HL-60/S4 treated with retinoic acid at 250 ng/mL for 4 days and 3 days (cell line): ENCODE measurements around the gene ANKRD66.
"Not testable (repeated sequence)": the region's sequence is repeated elsewhere in the genome, so short reads cannot be mapped to it uniquely, and the experiment has no call there.

Experiments used
- in situ Hi-C: fragments of 300-500 bp; cut with MboI; formaldehyde crosslinking; loops from 2 replicates; pipeline ENCODE4 v1.7.0; 2022; ENCODE audit warnings: low sequenced_read_pairs

ANKRD66 gene

DNA sequence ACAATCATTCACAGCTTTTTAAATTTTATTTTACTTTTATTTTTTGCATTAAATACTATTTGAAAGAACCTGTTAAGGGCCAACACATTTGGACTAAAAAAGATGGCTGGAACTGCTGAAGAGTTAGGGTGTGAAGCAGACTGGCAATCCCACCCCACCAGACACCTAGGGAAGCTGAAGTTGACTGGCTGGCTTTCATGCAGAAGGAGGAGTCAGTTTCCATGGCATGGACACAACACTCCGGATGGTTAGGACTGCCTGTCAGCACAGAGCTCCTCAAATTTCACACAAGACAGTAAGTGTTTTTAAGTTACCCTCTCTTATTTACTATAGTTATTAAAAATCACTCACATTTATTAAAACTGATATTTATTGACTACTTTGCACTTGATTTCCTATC is at the start of gene ANKRD66:
Gene ANKRD66, plus strand, starts transcription at position 238 of the 400 bp plus-strand sequence. CDS start 5,016 bp downstream, outside the sequence.
- in situ Hi-C loops, result no loop called here

DNA sequence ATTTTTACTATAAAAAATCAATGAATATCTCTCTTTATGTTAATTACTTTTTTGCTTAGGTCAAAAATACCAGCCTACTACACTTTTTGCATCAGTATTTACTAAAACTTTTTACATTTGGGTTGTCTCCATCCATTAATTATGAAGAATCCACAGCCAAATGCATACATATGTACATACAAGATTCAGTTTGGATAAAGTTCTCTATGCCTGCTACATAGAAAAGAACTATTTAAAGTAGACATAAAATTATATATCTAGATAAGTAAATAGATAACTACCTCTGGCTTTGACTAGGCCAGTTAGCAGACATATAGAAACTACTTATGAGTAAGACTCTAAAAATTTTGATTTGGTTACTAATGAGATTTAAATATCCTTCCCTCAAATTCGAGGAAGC is 46.8 kb upstream of the ANKRD66 start:
- in situ Hi-C loops, result loop anchor here (10.0 kb wide), 1 partner anchor 85 kb away; no protein-coding TSS in a partner anchor

DNA sequence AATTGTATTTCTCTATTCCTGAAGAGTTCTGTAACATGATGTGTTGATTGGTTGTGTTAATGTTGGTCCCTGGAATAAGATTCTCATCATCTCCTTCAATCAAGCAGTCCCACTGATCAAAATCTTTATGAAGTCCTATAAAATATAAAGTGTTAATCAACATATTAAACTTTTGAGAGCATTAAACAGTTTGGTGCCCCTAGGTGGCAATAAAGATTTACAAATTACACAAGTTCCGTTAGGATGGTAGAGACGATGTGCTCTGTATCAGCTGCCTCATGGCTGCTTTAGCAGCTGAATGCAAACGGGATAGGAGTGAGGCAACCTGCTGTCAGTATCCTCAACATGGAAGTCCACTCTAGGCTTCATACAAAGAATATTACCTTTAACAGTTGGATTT is 42.2 kb upstream of the ANKRD66 start:
- in situ Hi-C loops, result loop anchor here (10.0 kb wide), 1 partner anchor 80 kb away; no protein-coding TSS in a partner anchor

DNA sequence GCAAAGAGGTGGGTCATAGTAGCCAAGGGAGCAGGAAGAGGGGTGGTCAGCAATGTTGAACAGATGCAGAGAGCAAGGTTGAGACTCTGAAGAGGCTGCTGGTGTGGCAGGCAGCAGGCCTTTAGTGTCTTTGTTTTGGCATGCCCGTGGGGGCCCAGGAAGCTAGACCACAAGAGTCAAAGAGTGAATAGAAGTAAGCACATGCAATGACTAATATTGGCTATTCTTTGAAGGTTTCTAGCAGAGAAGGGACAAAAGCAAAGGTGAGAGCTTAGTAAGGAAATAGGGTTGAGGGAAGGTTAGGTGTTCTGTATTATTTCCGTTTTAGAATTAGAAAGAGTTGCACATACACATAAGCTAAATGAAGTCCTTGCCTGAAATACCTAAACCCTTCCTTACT is 40.3 kb upstream of the ANKRD66 start:
- in situ Hi-C loops, result loop anchor here (10.0 kb wide), 1 partner anchor 78 kb away; no protein-coding TSS in a partner anchor

DNA sequence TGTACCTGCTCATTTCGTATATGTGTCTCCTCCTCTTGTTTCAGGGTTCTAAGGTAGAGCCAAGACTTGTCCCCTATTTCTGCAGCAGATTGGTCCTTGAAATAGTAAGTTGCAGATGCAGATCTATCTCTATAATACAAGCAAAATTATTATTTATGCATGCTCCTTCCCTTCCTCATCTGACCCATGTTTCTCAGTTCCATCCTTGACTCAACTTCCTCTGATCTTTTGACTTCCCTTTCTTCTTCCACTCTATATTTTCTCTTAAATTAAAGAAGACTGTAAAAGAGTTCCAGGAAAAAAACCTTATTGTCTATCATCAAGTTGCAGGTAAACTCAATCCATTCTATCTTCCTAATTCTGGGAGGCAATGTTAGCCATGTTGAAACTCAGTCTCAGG is 35.2 kb upstream of the ANKRD66 start:
- in situ Hi-C loops, result no loop called here

DNA sequence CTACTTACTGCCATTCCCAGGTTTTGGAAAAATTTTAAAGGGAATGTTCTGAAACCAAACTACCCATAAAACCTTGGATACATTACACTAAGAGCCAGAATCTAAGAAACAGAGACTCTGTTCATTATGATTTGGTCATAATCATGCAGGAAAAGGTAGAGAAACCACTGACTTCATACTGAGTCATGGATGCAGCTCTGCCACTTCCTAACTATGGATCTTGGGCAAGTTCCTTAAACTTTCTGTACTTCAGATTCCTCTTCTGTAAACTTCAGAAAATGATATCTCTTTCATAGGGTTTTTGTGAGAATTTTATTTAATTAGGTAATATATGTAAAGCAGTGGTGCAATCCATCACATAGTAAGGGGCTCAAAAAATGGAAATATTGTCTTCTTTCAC is 31.6 kb upstream of the ANKRD66 start:
- in situ Hi-C loops, result no loop called here

DNA sequence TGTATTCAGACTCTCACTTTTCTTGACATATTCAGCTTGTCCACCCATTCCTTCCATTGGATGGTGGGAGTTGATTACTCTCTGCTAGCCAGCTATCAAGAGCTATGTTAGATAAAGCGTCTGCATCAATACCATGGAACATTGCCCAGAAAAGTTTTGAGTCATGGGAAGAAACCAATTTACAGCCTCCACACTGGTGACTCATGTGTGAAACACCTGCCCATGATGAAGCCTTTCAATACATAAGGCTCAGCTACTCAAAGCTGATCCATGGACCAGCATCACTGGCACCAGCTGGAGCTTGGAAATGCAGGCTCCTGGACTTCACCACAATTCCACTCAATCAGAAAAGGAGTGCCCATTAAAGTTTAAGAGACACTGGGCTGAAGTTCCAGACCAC is 27.6 kb upstream of the ANKRD66 start:
- in situ Hi-C loops, result no loop called here

DNA sequence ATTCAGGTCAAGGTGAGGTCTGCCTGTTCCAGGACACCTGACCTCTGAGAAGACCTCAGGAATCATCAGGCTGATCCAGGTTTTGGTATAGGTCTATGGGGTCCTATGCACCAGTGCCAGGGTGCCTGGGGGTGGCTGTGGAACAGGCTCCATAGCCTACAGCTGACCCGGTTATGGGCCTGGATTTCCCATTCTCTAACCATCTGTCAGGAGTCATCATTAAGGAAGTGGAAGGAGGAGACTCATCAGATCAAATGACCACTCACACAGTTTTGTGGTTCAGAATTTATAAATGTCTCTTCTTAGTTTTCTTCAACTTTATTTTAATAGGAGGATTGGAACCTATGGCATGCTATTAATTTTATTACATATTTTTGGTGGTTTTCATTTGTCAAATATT is 26.3 kb upstream of the ANKRD66 start:
- in situ Hi-C loops, result no loop called here

DNA sequence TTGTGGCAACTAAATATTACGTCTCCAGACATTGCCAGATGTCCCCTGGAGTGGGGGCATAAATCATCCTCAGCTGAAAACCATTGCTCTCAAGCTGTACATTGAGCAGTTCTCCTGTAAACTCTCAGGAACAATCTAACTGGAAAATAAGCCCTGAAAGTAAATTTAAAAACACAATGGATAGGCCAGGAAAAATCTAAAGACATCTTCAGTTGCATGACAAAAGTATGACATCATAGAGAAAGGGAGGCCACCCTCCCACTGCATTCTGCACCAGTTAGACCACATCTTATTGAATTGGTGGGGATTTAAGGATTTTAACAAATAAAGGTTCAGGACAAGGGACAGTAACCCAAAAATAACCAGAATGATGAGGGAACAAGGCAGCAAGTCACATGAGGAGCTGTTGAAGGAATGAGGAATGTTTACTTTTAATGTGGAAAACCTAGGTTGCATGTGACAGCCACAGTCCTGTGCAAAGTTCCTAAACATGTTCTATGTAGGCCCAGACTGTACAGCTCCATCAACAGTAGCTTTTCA is 16.9 kb upstream of the ANKRD66 start:
- in situ Hi-C loops, result no loop called here

DNA sequence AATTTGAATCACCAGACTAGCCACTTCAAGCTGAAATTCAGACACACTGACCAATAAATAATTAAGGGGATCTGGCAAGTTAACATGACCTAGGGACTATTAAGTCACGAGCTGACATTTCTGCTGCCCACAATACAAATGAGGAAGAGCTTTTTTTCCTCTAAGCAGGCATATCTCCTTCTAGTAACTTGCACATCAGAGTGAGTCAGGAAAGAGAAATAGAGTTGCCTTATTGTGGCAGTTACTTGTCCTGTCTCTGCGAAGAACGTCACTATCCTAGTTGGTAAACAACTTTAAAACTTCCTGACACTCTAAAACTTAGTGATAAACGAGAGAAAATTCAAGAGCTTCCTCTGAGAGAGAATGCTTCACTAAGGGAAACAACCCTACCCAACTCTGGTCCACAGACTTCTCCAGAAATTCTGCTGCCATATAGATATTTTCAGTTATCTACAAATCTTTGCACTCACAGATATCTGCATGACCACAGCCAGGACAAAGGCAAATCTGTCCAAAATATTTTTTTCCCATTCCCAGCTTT is 15.7 kb upstream of the ANKRD66 start:
- in situ Hi-C loops, result no loop called here

DNA sequence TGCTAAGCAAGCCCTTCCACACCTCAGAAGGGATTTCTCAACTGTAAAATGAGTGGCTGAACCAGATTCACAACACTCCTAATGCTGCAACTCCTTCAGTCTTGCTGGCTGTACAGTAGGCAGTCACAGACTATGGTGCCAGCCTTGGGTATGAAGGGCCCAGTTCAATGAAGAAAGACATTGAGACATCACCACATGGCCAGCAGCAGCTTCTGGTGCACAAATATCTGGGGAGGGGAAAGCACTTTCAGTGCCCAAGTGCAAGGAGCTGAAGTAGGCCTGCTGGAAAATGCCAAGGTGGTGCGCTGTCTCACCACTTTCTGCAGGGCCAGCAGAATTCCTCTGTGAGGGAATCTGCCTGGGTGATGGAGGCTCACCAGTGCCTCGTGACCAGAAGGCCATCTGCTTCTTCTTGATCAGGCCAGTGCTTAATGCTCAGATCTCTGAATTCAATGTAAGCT is 13.4 kb upstream of the ANKRD66 start:
- in situ Hi-C loops, result no loop called here

DNA sequence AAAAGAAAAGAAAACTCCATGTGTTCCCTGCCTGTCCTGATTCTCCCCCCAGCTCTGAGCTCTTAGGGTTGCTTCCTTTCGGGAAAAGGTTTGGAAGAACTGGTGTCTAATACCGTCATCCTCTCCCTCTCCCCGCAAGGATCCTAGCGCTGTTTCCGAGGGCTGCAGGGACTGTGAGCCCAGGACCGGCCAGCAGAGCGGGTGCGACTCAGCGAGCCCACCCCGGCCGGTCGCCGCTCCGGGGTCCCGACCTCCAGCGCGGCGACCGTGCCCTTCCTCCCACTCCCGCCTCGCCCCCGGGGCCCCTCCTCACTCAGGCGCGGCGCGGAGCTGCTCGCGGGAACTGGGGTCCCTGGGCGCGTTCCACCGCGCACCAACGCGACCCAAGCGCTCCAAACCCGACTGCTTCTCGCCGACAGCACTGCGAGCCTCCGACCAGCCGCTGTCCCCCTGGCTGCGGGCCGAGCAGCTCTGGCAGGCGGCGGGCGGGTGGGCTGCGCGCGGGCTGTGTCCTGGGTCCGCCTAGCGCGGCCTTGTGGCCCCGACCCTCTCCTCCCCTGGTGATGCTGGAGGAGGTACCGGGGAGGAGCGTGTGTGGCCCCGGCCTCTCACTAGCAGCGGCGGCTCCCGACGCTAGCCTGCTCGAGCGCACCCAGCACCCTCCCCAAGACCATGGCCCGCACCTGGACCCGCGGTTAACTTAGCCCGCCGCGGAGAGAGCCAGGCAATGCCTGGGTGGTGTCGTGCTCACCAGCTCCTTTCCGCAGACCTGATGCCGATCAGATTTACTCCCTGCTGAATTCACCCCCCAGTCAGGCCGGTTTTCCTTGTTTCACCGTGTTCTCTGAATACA is 11.6 kb upstream of the ANKRD66 start, which contains the start of gene PLA2G7:
Gene PLA2G7, minus strand, starts transcription at position 509 of the 853 bp plus-strand sequence. CDS start 12,484 bp downstream, outside the sequence.
- in situ Hi-C loops, result no loop called here

DNA sequence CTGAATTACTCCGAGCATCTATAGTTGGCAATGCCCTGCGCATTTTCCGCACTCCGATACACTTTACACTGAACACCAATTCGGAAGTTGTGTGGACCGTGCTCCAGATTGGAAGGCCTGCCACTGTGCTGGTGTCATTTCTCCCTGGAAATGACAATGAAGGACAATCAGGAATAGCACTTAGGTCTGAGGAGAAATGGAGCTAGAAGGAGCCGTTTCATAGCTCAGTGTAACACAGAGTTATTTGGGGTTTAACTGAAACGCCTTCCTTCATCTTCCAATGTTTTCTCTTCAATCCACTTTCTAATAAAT is 11.1 kb upstream of the ANKRD66 start:
- in situ Hi-C loops, result no loop called here

DNA sequence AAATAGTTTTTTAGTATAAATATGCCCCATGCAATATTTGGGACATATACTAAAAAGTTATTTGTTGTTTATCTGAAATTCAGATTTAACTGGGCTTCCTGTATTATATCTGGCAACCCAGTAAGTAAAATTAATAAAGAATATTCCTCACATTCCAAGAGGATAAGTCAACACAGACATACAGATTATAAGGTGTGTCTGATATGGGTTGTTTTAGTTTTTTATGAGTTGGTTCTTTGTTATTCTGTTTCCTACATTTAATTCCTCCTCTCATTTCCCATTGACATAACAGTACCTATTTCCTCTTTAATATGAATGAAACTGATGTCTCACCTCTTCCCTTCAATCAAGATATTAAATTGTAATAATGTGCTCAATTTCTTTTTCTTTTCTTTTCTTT is 9.8 kb upstream of the ANKRD66 start:
- in situ Hi-C loops, result no loop called here

DNA sequence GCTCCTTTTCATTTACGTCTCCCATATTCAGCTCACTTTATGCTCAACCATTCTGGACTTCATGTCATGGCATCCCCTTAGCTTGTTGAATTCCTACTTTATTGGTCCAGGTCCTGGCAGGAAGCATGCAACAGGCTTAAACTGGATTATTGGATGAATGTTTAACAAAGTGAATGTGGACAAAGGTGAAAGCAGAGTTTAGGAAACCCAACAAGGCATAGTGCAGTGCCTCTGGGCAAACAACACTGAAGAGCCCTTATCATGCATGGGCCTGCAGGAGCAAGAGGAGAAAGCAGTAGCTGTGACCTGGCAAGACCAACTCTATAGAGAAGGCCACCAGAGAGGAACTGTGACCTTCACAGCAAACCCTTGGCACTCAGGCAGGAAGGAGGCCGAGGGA is 5.3 kb upstream of the ANKRD66 start:
- in situ Hi-C loops, result no loop called here

DNA sequence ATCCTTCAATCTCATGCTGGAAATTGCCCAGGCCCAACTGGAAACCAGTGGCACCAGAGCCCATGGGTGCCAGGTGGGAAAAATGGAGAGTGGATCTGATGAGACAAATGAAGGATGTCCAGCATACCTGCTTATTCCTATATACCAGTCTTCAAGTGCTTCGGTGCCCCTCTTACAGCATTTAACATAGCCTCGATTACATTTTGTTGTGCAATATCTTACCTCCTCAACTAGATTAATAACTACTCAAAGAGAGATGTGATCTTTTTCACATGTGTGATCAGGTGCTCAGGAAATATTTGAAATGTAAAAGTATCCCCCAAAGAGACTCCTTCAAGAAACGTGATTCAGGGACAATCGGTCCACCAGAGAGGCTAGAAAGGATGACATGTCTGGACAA is 4.8 kb upstream of the ANKRD66 start:
- in situ Hi-C loops, result no loop called here

DNA sequence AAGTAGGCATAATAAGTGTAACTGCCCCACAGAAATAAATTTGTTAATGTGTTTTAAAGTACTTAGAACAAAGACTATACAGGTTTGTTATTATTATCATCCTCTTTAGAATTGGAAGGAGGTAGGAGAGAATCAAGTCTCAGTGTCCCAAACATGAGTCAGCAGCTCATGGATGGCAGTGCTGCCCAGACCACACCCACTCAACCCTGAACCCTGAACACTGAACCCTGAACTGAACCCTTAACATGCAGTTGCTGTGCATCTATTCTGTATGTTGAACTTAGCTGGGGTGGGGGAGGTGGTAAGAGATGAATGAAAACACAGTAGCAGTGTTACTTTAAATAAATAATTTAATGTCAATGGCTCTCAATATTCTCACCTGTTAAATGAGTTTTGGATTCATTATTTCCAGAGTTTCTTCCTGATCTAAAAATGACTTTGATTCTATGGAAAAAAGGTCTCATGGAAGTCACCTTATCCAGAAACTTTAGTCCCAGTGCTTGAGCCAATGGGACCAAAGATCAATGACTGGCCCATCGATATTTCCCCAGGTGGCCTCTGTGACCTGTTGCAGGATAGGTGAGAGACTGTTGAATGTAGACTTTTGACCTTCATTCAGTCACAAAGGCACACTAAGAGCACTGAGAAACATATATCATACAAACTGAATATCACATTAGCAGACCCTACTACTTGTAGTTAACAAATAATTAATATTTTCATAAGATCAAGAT is 3.1 kb upstream of the ANKRD66 start:
- in situ Hi-C loops, result no loop called here

DNA sequence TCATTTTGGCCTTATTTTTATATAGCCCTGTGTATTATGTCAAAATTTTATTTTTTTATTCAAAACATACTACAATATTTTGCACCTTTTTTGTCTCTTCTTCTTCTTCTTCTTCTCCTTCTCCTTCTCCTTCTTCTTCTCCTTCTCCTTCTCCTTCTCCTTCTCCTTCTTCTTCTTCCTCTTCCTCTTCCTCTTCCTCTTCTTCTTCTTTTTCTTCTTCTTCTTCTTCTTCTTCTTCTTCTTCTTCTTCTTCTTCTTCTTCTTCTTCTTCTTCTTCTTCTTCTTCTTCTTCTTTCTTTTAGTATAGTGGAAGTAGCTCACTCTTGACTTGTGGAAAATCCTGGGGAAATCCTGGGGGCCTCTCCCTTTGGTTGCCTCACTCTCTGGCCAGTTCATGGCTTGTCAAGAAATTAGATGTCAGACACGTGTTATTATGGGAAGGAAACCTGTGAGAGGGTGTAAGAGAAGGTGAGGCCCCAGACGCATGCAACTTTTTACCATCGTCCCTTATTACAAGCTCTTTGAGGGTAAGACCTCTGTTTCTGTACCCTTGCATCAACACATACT is 2.5 kb upstream of the ANKRD66 start:
- in situ Hi-C loops, result not testable (repeated sequence)

DNA sequence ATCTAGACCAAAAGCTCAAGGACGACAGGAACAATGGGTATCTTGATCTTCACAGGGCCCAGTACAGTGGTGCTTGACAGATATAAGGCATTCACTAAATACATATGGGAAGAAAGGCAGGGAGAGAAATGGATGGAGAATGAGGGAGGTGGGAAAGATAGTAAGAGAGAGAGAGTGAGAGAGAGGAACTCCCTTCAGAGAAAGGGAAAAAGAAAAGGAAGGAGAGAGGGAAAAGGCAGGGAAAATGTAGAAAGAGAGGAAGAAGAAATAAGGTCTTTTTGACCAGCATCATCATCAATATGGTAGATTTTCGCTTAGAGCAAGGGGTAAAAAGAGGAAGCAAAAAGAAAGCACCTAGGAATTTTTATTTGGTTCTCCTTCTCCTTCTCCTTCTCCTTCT is 760 bp upstream of the ANKRD66 start:
- in situ Hi-C loops, result no loop called here

DNA sequence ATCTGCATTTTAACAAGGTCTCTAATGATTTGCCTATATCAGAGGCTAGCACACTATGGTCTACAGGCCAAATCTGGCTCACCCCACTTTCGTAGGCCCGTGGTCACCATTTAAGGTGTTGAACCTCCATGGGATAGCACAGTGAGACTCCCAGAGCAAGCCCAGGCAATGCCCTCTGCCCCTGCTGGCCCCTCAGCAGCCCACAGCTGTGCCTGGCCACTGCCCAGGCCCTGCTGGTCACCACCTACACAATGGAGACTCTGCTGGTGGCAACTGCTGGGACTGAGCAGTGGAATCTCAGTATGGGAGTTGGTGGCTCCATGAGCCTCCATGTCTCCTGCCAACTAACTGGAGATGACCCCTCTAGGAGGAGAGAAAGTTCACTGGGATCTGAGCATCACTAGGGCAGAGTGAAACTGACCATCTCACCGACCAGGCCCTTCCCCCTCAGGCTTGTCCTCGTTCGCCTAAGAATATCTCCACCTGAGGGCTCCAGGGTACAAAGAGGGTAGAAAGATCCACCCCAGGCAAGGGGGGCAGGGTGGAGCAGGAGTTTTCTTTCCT is 2.3 kb downstream of the ANKRD66 start:
- in situ Hi-C loops, result no loop called here

DNA sequence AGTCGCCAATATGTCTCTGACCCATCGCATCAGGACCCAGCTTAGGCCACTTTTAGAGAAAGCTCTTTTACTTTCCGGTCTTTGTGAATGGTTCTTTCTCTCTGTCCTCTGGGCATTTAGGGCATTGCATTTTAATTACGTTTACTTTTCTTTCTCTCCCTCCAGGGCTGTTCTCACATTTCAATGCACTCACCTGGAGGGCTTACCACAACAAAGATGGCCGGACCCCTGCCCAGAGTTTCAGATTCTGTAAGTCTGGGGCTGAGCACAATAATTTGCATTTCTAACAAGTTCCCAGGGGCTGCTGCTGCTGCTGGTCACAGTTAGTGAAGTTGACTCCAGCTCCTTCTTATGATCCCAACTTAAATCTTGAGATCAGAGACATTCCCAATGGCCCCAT is 3.0 kb downstream of the ANKRD66 start:
- in situ Hi-C loops, result no loop called here
